ENCODE data around the gene ST6GALNAC1.

ST6GALNAC1 gene

GRCh38 chr17:76577876-76578275 lies 65.7 kb downstream of the ST6GALNAC1 start:
- no peak for DNase-seq (ENCODE audit: low spot score)

- no peak for DNase-seq (ENCODE audit: low spot score)
These were observed 67.4 kb downstream of the ST6GALNAC1 start for GRCh38 chr17:76576189-76576588.

DNA sequence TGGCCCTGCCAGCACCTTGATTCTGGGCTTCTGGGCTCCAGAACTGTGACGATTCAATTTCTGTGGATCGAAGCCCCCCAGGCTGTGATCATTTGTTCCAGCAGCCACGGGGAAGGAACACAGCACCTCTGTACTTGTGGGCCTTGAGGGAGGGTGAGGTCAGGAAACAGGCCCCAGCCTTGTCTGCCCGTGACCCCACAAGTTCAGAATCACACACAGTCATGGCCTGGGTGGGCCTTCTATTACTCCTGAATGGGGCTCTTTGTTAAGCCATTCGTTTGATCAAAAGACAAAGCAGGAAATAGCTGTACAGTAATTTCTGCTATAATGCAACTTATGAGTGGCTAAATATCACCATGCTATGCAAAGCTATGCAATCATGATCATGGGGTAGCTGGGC lies 68.0 kb downstream of the ST6GALNAC1 start:
- DNase-seq (ENCODE audit: low spot score), result no peak
